CD1c-positive myeloid dendritic cell (primary cell): ENCODE data around the gene CHST1.

Experiments
- DNase-seq: peaks from one replicate; pipeline ENCODE4 v3.0.0-alpha.2; 2016; ENCODE audit errors: extremely low spot score

CHST1 gene

DNA sequence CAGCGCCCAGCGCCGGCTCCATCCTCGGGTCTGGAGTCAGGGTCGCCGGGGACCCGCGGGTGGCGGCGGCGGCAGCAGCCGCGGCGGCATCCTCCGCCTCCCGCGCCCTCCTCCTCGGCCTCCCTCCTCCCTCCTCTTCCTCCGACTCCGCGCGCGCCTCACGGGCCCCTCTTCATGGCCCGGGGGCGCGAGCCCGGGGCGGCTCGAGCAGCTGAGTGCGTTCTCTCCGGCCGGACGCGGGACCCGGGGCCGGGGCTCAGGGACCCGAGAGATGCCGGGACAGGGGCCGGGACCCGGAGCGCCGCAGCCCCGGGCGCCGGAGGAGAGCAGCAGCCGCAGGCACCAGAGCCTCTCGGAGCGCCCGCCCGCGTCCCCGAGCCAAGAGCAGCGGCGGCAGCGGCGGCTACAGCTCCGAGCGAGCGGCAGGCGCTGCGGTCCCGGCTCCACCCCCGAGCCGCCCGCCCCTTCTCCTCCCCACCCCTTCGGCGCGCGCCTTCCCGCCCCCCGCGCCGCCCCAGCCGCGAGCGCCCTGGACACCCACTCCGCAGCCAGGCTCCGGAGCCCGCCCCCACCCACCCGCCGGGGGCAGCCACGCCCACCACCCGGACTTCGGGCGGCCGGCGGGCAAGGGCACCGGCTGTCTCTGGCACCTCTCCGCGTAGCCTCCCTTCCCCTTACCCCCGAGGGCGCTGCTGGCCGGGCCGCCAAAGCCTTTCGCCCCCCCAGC is at the start of gene CHST1:
Gene CHST1 (minus strand): TSS at position 417 of the 727 bp plus-strand sequence. CDS start 14,699 bp downstream, outside the sequence.
- peak; percentile 18 for DNase-seq

GRCh38 chr11:45713573-45713972 is 48.2 kb upstream of the CHST1 start:
- no peak for DNase-seq

GRCh38 chr11:45710561-45710960 is 45.1 kb upstream of the CHST1 start:
- DNase-seq, result no peak

- DNase-seq, result no peak
Observed at GRCh38 chr11:45708887-45709663, 43.7 kb upstream of the CHST1 start.

DNA sequence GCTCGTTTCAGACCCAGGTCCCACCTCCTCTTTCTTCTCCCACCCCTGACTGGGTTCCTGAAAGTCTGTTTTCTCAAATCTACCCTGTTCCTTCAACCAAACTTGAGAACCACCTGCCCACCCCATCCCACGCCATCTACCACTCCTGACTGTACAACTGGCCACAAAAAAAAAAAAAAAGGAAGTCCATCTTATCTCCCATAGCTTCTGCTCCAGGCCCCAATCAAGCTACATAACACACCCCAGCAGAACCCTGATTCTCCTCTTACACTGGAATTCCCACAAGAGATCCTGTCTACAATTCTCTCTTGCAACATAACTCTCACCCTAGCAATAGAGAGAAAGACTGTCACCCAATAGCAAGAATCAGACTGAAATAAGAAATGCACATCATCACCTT is 39.2 kb upstream of the CHST1 start:
- no peak for DNase-seq

GRCh38 chr11:45704133-45704532 is 38.7 kb upstream of the CHST1 start:
- DNase-seq, result no peak

DNA sequence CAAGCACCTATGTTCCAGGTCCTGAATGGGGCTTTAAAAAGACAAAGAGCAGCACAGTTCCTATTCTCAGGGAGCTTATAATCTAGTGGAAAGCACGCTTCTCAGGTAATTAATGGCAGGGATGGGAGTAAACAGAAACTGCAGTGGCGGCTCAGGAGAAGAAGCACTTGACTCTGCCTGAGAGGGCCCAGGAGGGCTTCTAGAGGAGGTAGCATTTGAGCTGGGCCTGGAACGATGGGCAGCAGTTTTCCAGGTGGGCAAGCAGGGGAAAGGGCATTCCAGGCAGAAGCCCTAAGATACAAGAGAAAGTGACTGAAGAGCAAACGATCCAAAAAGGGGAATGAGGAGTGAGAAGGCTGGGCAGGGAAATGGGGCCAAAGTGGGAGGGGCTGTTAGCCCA is 37.1 kb upstream of the CHST1 start:
- no peak for DNase-seq

GRCh38 chr11:45698777-45699497 is 33.5 kb upstream of the CHST1 start:
- DNase-seq, result no peak

DNA sequence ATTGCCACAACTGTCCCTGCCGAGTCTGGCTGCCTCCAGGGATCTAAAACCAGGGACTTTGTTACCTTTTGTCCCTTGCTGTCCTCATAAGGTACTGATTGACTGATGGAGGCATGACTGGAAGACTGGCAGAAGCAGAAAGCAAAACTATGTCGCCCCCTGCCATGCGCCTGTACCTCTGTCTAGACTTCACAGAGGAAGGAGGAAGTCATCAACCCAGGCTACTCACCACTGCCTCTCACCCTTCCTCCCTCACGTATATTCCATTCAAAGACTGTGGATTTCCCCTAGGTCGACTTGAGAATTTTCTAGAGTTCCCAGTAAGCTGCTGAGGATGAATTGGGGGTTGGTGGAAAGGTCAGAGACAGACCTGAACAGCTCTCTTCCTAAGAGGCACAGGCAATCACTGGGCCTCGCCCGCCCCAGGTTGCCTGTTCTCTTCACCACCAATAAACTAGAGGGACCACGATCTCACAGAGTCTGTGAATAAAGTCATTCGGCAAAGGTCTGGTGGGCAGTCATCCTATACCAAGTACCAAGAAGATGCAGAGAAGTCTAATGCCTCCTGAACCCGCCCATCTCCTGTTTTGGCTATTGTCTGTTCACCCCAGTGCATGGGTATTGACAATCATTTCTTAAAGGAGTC is 27.5 kb upstream of the CHST1 start:
- DNase-seq, result no peak

- no peak for DNase-seq
Observed at GRCh38 chr11:45688472-45689033, 23.1 kb upstream of the CHST1 start.

- DNase-seq, result no peak
Observed at GRCh38 chr11:45687836-45688235, 22.4 kb upstream of the CHST1 start.

DNA sequence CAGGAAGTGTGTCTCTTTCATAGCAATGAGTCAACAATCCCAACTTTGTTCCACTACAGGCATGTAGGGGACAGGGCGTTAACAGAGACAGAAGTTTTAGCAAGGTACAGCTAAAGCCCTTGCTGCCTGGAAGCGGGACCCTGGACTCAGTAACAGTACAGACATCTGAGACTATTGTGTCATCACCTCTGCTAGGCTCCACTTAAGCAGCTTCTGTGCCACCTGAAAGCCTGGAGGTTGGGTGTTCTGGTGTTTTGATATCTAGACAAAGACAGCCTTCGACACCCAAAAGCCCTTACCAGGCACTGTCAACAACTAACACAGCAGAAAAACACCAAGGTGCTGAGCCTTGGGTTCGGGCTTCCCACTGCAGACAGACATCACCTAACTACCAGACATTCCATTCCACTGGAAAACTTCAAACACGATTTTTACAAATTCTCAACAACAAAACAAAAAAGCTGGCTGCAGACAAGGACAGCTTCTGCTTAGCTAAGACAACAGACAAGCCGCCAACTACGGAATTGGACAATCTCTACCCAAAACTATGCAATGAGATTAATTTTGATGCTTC is 20.6 kb upstream of the CHST1 start:
- DNase-seq, result no peak

DNA sequence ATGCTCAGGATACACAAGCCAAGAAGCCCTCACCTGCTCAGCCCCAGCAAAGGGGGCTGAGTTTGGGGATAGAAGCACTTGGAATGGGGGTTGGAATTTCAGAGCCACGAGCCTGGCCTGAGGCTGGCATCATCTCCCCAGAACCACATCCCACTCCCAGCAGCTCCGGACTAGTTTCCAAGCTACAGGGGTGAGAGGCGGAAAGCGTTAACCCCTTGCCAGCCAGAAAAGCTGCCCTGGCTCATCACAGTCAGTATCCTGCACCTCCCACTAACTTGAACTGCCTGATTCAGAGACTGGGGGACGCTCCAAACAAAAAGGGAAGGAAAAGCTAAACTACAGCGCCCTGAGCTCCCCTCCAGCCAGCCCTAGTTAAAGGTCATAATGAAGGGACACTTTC is 19.0 kb upstream of the CHST1 start:
- DNase-seq, result no peak

DNA sequence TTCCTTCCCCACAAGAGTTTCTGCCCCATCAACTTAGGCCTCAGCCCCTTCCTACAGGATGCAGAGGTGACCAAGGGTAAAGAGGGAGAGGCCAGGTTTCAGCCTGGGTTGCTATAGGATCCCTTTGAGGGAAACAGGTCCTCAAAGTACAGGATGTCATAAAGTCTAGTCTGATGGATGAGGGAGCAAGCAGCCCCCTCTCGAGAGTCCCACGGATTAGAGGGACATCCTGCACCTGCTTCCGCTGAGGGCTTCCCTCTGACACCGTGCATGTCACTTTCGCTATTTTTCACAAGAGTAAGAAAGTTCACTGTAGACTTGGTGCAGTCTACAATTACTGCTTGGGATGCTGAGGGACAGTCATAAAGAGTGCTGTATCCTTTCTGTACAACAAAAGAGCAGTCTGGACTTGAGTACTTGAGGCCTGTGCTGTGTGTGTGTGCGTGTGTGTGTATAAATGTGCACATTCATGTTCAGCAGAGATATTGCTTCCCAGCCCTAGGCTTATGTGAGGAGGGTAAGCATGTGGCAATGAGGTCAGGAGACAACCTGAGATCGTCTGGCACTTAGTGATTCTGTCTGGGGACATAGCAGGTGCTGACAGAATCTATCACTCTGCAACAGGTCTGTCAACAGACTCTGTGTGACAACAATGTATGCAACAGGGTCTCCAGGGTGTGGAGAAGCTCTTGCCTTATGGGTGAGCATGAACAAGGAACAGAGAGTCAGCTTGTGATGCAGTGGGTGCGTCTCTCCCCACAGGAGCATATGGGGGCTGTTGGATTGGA is 18.0 kb upstream of the CHST1 start:
- no peak for DNase-seq

- no peak for DNase-seq
Observed at GRCh38 chr11:45679806-45680205, 14.4 kb upstream of the CHST1 start.

- no peak for DNase-seq
Observed at GRCh38 chr11:45678976-45679375, 13.6 kb upstream of the CHST1 start.

- DNase-seq, result no peak
Observed at GRCh38 chr11:45677770-45678512, 12.5 kb upstream of the CHST1 start.

- DNase-seq, result no peak
Observed at GRCh38 chr11:45676522-45677095, 11.2 kb upstream of the CHST1 start.

GRCh38 chr11:45675646-45676045 is 10.2 kb upstream of the CHST1 start:
- no peak for DNase-seq
